ENCODE data around the gene CRISP1. TPM values are rescaled to one million over a fixed set of nuclear protein-coding genes. Genes with fewer than 3 reads are reported as not detected.
"Not testable (repeated sequence)": the region's sequence is repeated elsewhere in the genome, so short reads cannot be mapped to it uniquely, and the experiment has no call there.

CRISP1 gene
- total and polyA plus RNA-seq, 4 experiments from 2014 or later = not detected

DNA sequence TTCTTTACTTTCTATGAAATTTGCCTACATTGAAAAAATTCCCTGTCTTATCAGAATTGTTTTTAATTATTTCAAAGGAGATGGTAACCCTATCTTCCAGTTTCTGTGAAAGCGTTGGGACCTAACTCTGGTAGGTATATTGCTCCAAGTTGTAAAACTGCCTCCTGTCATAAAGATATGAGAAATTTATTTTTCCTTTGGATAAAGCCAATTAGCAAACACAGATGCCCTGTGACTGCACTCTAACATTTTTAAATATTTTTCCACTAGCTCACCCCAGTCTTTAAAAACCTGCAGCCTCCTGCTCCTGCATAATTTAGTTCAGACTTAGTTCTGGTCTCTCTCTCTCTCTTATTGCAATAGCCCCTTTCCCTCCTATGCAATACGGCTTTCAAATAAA is 39.0 kb upstream of the CRISP1 start:
- CTCF ChIA-PET (ENCODE audit: partially characterized antibody) = no interaction called here
- POLR2A ChIA-PET (ENCODE audit: partially characterized antibody) = no interaction called here
- DNase-seq = no peak
- intact Hi-C loops (cut with micrococcal nuclease) = no loop called here
- no peaks in the 10 kb centered on the region for H3K36me3 Mint-ChIP-seq
- no peak overlapping the region for H3K4me3 Mint-ChIP-seq
- H3K9me3 ChIP-seq (ENCODE audit: control insufficient read depth in 1 of 2, low read length in 2 of 2) = no peaks in the 10 kb centered on the region
- no peak overlapping the region for H3K27ac Mint-ChIP-seq
- H3K27me3 Mint-ChIP-seq = no peaks in the 10 kb centered on the region
- H3K4me1 Mint-ChIP-seq = no peaks in the 10 kb centered on the region
- H3K4me3 ChIP-seq (ENCODE audit: low read length in 2 of 2) = no peak overlapping the region
- H3K4me1 ChIP-seq (ENCODE audit: insufficient read depth, low read length) = no peaks in the 10 kb centered on the region
- no peaks in the 10 kb centered on the region for H3K36me3 ChIP-seq (ENCODE audit: insufficient read depth, low read length)
- no peaks in the 10 kb centered on the region for H3K27me3 ChIP-seq (ENCODE audit: insufficient read depth, low read length)
- H3K9me3 Mint-ChIP-seq = peaks cover 0 to 4% (median 0%) of the 10 kb centered on the region in 8 donors
- no peak overlapping the region for H3K27ac ChIP-seq (ENCODE audit: low read depth, low read length)

DNA sequence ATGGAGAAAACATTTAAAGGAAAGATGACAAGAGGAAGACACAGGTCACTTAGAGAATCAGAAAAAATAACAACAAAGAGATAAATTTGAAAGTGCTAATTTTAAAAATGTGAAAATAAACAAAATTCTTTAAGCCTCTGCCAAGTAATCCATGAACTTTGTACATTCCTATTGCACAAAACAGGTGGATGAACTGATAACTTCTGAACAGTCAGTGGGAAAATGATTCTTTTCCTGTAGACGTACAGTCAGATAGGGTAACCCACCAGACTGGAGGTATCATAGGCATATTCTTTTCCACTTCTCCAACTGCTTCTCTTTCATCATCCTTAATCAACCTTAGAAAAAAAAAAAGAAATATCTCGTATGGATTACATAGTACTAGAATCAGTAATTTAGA is 36.5 kb upstream of the CRISP1 start:
- ChIA-PET CTCF (ENCODE audit: partially characterized antibody) (no interaction called here), POLR2A (ENCODE audit: partially characterized antibody) (no interaction called here)
- DNase-seq = no peak
- intact Hi-C loops (cut with micrococcal nuclease) = no loop called here
- Mint-ChIP-seq H3K4me1 (no peaks in the 10 kb centered on the region), H3K4me3 (no peak overlapping the region), H3K36me3 (no peaks in the 10 kb centered on the region), H3K9me3 (peaks cover 0 to 4% (median 0%) of the 10 kb centered on the region in 8 donors), H3K27me3 (no peaks in the 10 kb centered on the region), H3K27ac (no peak overlapping the region)
- H3K36me3 ChIP-seq (ENCODE audit: insufficient read depth, low read length) = no peaks in the 10 kb centered on the region
- H3K4me3 ChIP-seq (ENCODE audit: low read length in 2 of 2) = no peak overlapping the region
- no peaks in the 10 kb centered on the region for H3K27me3 ChIP-seq (ENCODE audit: insufficient read depth, low read length)
- H3K4me1 ChIP-seq (ENCODE audit: insufficient read depth, low read length) = no peaks in the 10 kb centered on the region
- H3K9me3 ChIP-seq (ENCODE audit: control insufficient read depth in 1 of 2, low read length in 2 of 2) = no peaks in the 10 kb centered on the region
- H3K27ac ChIP-seq (ENCODE audit: low read depth, low read length) = no peak overlapping the region

DNA sequence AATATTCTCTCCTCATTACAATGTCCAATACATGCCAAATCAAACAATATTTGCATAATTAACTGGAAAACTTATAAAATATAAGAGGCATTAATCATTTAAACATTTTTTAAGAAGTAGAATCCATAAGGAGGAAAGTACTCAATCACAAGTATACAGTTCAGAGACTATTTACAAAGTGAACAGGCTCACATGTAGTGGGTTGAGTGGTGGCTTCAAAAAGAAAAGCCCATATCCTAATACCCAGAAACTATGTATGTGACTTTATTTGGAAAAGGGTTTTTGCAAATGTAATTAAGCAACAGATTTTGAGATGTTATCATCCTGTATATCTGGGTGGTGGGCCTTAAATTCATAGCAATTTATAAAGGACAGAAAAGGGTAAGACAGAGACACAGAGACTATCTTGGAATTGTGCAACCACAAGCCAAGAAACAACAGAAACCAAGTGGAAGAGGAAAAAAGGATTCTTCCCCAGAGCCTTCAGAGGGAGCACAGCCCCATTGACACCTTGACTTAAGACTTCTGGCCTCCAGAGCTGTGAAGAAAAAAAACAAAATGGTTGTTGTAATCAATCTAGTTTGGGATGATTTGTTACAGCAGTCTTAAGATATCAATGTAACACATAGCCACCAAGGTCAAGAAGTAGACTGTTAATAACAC is 32.7 kb upstream of the CRISP1 start:
- H3K4me3 Mint-ChIP-seq = no peak overlapping the region
- Histone ChIP-seq H3K4me3 (ENCODE audit: low read length in 2 of 2) (no peak overlapping the region), H3K27me3 (ENCODE audit: insufficient read depth, low read length) (no peaks in the 10 kb centered on the region), H3K9me3 (ENCODE audit: control insufficient read depth in 1 of 2, low read length in 2 of 2) (no peaks in the 10 kb centered on the region), H3K36me3 (ENCODE audit: insufficient read depth, low read length) (no peaks in the 10 kb centered on the region), H3K27ac (ENCODE audit: low read depth, low read length) (no peak overlapping the region), H3K4me1 (ENCODE audit: insufficient read depth, low read length) (no peaks in the 10 kb centered on the region)
- H3K27ac Mint-ChIP-seq = no peak overlapping the region
- H3K9me3 Mint-ChIP-seq = peaks cover 0 to 10% (median 8%) of the 10 kb centered on the region in 8 donors
- CTCF ChIA-PET (ENCODE audit: partially characterized antibody) = no interaction called here
- H3K36me3 Mint-ChIP-seq = no peaks in the 10 kb centered on the region
- no peaks in the 10 kb centered on the region for H3K4me1 Mint-ChIP-seq
- intact Hi-C loops (cut with micrococcal nuclease) = no loop called here
- H3K27me3 Mint-ChIP-seq = no peaks in the 10 kb centered on the region
- DNase-seq = no peak
- POLR2A ChIA-PET (ENCODE audit: partially characterized antibody) = no interaction called here

DNA sequence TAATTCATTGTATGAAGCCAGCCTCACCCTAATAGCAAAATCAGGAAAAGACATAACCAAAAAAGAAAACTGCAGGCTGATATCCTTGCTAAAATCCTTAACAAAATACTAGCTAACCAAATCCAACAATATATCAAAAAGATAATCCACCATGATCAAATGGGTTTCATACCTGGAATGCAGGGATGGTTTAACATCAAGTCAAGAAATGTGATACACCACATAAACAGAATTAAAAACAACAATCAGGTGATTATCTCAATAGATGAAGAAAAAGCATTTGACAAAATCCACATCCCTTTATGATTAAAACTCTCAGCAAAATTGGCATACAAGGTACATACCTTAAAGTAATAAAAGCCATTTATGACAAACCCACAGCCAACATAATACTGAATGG is 29.2 kb upstream of the CRISP1 start:
- H3K27ac Mint-ChIP-seq; H3K4me1 ChIP-seq (ENCODE audit: insufficient read depth, low read length); H3K4me3 ChIP-seq (ENCODE audit: low read length in 2 of 2); H3K27me3 ChIP-seq (ENCODE audit: insufficient read depth, low read length); H3K27ac ChIP-seq (ENCODE audit: low read depth, low read length); H3K36me3 ChIP-seq (ENCODE audit: insufficient read depth, low read length); H3K27me3 Mint-ChIP-seq; H3K36me3 Mint-ChIP-seq; CTCF ChIA-PET (ENCODE audit: partially characterized antibody); H3K4me3 Mint-ChIP-seq; H3K4me1 Mint-ChIP-seq; intact Hi-C loops (cut with micrococcal nuclease); DNase-seq; POLR2A ChIA-PET (ENCODE audit: partially characterized antibody); H3K9me3 ChIP-seq (ENCODE audit: control insufficient read depth in 1 of 2, low read length in 2 of 2): not testable (repeated sequence)
- H3K9me3 Mint-ChIP-seq = peaks cover 6 to 12% (median 10%) of the 10 kb centered on the region in 8 donors

DNA sequence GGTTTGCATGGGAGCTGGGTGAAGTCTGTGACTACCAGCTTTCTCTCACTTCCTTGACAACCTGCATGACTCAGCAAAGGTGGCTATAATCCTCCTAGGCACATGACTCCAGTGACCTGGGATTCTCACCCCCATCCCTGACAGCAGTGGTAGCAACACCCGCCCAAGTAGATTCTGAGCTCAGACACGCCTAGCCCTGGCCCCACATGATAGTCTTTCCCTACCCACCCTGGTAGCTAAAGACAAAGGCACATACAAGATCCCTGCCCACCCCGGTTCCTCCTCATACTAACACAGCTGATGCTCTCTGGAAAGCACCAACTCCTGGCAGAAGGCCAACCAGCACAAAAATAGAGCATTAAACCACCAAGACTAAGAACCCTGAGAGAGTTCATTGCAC is 25.9 kb upstream of the CRISP1 start:
- H3K9me3 ChIP-seq (ENCODE audit: control insufficient read depth in 1 of 2, low read length in 2 of 2) = no peaks in the 10 kb centered on the region
- H3K36me3 Mint-ChIP-seq = no peaks in the 10 kb centered on the region
- H3K27ac ChIP-seq (ENCODE audit: low read depth, low read length) = no peak overlapping the region
- H3K27ac Mint-ChIP-seq = no peak overlapping the region
- H3K4me3 Mint-ChIP-seq = no peak overlapping the region
- H3K27me3 Mint-ChIP-seq = no peaks in the 10 kb centered on the region
- no peaks in the 10 kb centered on the region for H3K36me3 ChIP-seq (ENCODE audit: insufficient read depth, low read length)
- POLR2A ChIA-PET (ENCODE audit: partially characterized antibody) = no interaction called here
- CTCF ChIA-PET (ENCODE audit: partially characterized antibody) = no interaction called here
- no peaks in the 10 kb centered on the region for H3K27me3 ChIP-seq (ENCODE audit: insufficient read depth, low read length)
- intact Hi-C loops (cut with micrococcal nuclease) = no loop called here
- no peak for DNase-seq
- no peak overlapping the region for H3K4me3 ChIP-seq (ENCODE audit: low read length in 2 of 2)
- H3K4me1 Mint-ChIP-seq = no peaks in the 10 kb centered on the region
- H3K4me1 ChIP-seq (ENCODE audit: insufficient read depth, low read length) = no peaks in the 10 kb centered on the region
- H3K9me3 Mint-ChIP-seq = peaks cover 8 to 19% (median 11%) of the 10 kb centered on the region in 8 donors

DNA sequence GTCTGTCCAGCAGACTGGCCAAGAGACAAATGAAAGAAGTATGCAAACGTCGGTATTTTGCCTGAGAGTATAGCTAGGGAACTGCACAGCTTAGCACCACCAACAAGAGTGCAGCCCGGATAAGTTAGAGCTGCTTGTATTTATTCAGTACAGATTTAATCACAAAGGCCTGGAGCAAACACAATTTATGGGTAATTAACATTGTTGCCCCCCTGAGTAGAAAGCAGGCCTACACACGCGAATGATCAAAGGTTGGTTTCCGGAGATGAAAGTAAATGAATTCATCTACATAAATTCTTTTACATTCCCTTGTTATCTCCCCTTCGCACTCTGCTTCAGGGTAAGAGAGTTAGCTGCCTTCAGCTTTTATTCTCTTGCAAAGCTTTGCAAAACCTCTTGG is 24.7 kb upstream of the CRISP1 start:
- Histone ChIP-seq H3K36me3 (ENCODE audit: insufficient read depth, low read length) (no peaks in the 10 kb centered on the region), H3K4me3 (ENCODE audit: low read length in 2 of 2) (no peak overlapping the region), H3K27ac (ENCODE audit: low read depth, low read length) (no peak overlapping the region), H3K9me3 (ENCODE audit: control insufficient read depth in 1 of 2, low read length in 2 of 2) (no peaks in the 10 kb centered on the region), H3K4me1 (ENCODE audit: insufficient read depth, low read length) (no peaks in the 10 kb centered on the region), H3K27me3 (ENCODE audit: insufficient read depth, low read length) (no peaks in the 10 kb centered on the region)
- intact Hi-C loops (cut with micrococcal nuclease) = no loop called here
- H3K27me3 Mint-ChIP-seq = no peaks in the 10 kb centered on the region
- no peaks in the 10 kb centered on the region for H3K36me3 Mint-ChIP-seq
- DNase-seq = no peak
- H3K9me3 Mint-ChIP-seq = peaks cover 3 to 19% (median 13%) of the 10 kb centered on the region in 8 donors
- ChIA-PET POLR2A (ENCODE audit: partially characterized antibody) (no interaction called here), CTCF (ENCODE audit: partially characterized antibody) (no interaction called here)
- no peak overlapping the region for H3K4me3 Mint-ChIP-seq
- H3K27ac Mint-ChIP-seq = no peak overlapping the region
- H3K4me1 Mint-ChIP-seq = no peaks in the 10 kb centered on the region

DNA sequence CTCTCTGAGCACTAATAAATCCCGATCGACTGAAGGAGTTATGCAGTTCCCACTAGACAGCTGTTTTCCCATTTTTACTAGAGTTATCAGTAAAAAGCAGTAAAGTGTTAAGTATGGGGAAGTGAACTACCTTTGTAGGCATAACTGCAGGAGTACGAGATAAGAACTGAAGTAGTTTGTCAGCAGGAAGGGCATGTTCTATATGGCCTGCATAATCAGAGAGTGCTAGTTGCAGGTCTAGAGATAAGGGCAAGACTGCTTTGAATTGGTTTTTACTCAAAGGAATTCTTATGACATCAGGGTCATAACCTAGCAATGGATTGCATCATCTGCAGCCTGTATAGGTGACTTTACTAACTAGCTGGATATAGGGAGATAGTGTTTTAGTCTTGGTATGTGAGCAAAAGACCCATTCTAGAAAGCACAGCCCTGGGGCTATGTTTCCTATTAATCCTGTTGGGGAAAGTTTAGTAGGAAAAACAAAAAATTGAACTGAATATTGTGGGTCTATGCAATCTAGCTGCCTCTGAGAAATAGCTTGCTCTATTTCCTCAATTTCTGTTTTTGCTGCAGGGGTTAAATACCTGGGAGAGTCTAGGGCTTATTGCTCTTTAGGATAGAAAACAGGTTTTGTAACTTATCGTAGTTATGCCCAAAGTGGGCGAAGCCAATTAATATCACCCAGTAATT is 22.6 kb upstream of the CRISP1 start:
- H3K27ac Mint-ChIP-seq = no peak overlapping the region
- no peak for DNase-seq
- no peaks in the 10 kb centered on the region for H3K36me3 Mint-ChIP-seq
- POLR2A ChIA-PET (ENCODE audit: partially characterized antibody) = no interaction called here
- Histone ChIP-seq H3K27me3 (ENCODE audit: insufficient read depth, low read length) (no peaks in the 10 kb centered on the region), H3K36me3 (ENCODE audit: insufficient read depth, low read length) (no peaks in the 10 kb centered on the region), H3K9me3 (ENCODE audit: control insufficient read depth in 1 of 2, low read length in 2 of 2) (no peaks in the 10 kb centered on the region), H3K4me3 (ENCODE audit: low read length in 2 of 2) (no peak overlapping the region), H3K27ac (ENCODE audit: low read depth, low read length) (no peak overlapping the region), H3K4me1 (ENCODE audit: insufficient read depth, low read length) (no peaks in the 10 kb centered on the region)
- no peaks in the 10 kb centered on the region for H3K27me3 Mint-ChIP-seq
- CTCF ChIA-PET (ENCODE audit: partially characterized antibody) = no interaction called here
- H3K4me1 Mint-ChIP-seq = no peaks in the 10 kb centered on the region
- H3K9me3 Mint-ChIP-seq = peaks cover 0 to 23% (median 15%) of the 10 kb centered on the region in 8 donors
- intact Hi-C loops (cut with micrococcal nuclease) = no loop called here
- H3K4me3 Mint-ChIP-seq = no peak overlapping the region

All from CD4-positive, alpha-beta memory T cell (primary cell).